Stimulated activated CD4-positive, alpha-beta T cell treated with anti-CD3 and anti-CD28 coated beads, TNF-alpha, amount 100 ng/mL, for 1 hour (primary cell): ENCODE data around the gene SCN5A.
"Not testable (repeated sequence)": the region's sequence is repeated elsewhere in the genome, so short reads cannot be mapped to it uniquely, and the experiment has no call there.

ENCODE experiments used
- DNase-seq, 3 donors: peaks; one replicate each; pipeline ENCODE4 v3.0.0-alpha.2; 2020; ENCODE audit warnings: low read depth in 3 of 3, low spot score in 1 of 3

The SCN5A gene

GRCh38 chr3:38579551-38580449, 69.7 kb downstream of the SCN5A start:
- DNase-seq, result no peak

GRCh38 chr3:38579141-38579540, 70.3 kb downstream of the SCN5A start:
- no peak for DNase-seq

GRCh38 chr3:38578551-38578950, 70.9 kb downstream of the SCN5A start:
- DNase-seq, result no peak

- DNase-seq, result no peak
These were observed 71.4 kb downstream of the SCN5A start for GRCh38 chr3:38578081-38578475.

GRCh38 chr3:38577371-38578080, 72.0 kb downstream of the SCN5A start:
- DNase-seq, result no peak

GRCh38 chr3:38576526-38577370, 72.7 kb downstream of the SCN5A start:
- DNase-seq, result no peak

GRCh38 chr3:38576131-38576525, 73.4 kb downstream of the SCN5A start:
- no peak for DNase-seq

GRCh38 chr3:38575279-38575843, 74.1 kb downstream of the SCN5A start:
- DNase-seq, result no peak

- DNase-seq, result no peak
These were observed 74.8 kb downstream of the SCN5A start for GRCh38 chr3:38574411-38575278.

GRCh38 chr3:38573556-38573955, 75.9 kb downstream of the SCN5A start:
- no peak for DNase-seq

GRCh38 chr3:38573111-38573510, 76.4 kb downstream of the SCN5A start:
- DNase-seq, result no peak

GRCh38 chr3:38567498-38567897, 82.0 kb downstream of the SCN5A start:
- DNase-seq, result no peak

- not testable (repeated sequence) for DNase-seq
These were observed 82.7 kb downstream of the SCN5A start for GRCh38 chr3:38566794-38567193.

GRCh38 chr3:38566215-38566528, 83.3 kb downstream of the SCN5A start:
- no peak for DNase-seq

- no peak for DNase-seq
These were observed 83.9 kb downstream of the SCN5A start for GRCh38 chr3:38565339-38566214.

GRCh38 chr3:38564631-38565338, 84.7 kb downstream of the SCN5A start:
- no peak for DNase-seq

- no peak for DNase-seq
These were observed 85.6 kb downstream of the SCN5A start for GRCh38 chr3:38563886-38564270.

GRCh38 chr3:38563070-38563885, 86.2 kb downstream of the SCN5A start:
- no peak for DNase-seq
